Transverse colon (tissue), 4 donors: ENCODE data around the gene EGFL6. TPM values are rescaled to one million over a fixed set of nuclear protein-coding genes. Genes with fewer than 3 reads are reported as not detected.

Experiments used
- DNase-seq: peaks from one replicate; pipeline ENCODE4 v3.0.0-alpha.2; 2019
- H3K27ac ChIP-seq, 4 donors: fragments of 200-600 bp; sonication (generic); 2 replicates each; pipeline ENCODE4 v1.5.1; 2016 to 2018; ENCODE audit warnings: inconsistent platforms in 4 of 4
- H3K27me3 ChIP-seq: fragments of 200-600 bp; sonication (generic); 2 replicates; pipeline ENCODE4 v1.5.1; 2017; ENCODE audit warnings: inconsistent platforms
- H3K36me3 ChIP-seq, 4 donors: fragments of 200-600 bp; sonication (generic); 2 replicates each; pipeline ENCODE4 v1.5.1; 2017 to 2019; ENCODE audit warnings: inconsistent platforms in 4 of 4
- H3K4me1 ChIP-seq, 4 donors: fragments of 200-600 bp; sonication (generic); 2 replicates each; pipeline ENCODE4 v1.5.1; 2017 to 2020; ENCODE audit warnings: inconsistent platforms in 4 of 4
- H3K4me3 ChIP-seq, 4 donors: fragments of 200-600 bp; sonication (generic); 1 replicate in 1 of 4; 2 replicates in 3 of 4; pipeline versions ENCODE4 v1.5.1 to v1.6.1; 2017 to 2019; ENCODE audit warnings: inconsistent platforms in 4 of 4
- H3K9me3 ChIP-seq, 2 donors: fragments of 200-600 bp; sonication (generic); 2 replicates each; pipeline ENCODE4 v1.5.1; 2017 to 2019; ENCODE audit warnings: inconsistent platforms in 2 of 2
- CTCF ChIP-seq, 5 experiments: fragments of 200-600 bp in 3 of 5; fragments of 450-650 bp in 2 of 5; sonication (generic) in 3 of 5; IDR thresholded peaks; 1 replicate in 2 of 5; 2 replicates in 3 of 5; pipeline ENCODE4 v1.5.1; 2016 to 2017; ENCODE audit warnings: antibody characterized with exemption in 5 of 5, inconsistent platforms in 3 of 5, mild to moderate bottlenecking in 2 of 5, moderate library complexity in 1 of 5
- EP300 ChIP-seq: sonication (generic); formaldehyde crosslinking; IDR thresholded peaks from one replicate; pipeline ENCODE4 v1.6.1; 2017; ENCODE audit warnings: antibody characterized with exemption, low read depth
- POLR2A ChIP-seq: fragments of 450-650 bp; IDR thresholded peaks from one replicate; pipeline ENCODE4 v1.6.1; 2016; ENCODE audit warnings: antibody characterized with exemption, mild to moderate bottlenecking, moderate library complexity
- POLR2AphosphoS5 ChIP-seq, 3 donors: sonication (generic); formaldehyde crosslinking; IDR thresholded peaks; one replicate each; pipeline ENCODE4 v1.6.1; 2016; ENCODE audit warnings: antibody characterized with exemption in 3 of 3
- WGBS, 2 donors: methylation state at CpG; one replicate each; pipeline ENCODE4 v1.1.5; 2018; ENCODE audit warnings: low coverage in 1 of 2; 5-methylcytosine and 5-hydroxymethylcytosine counted together
- in situ Hi-C, 4 donors: fragments of 200-750 bp; cut with MboI; loops; one replicate each; pipeline versions ENCODE4 v1.15.0 to v1.15.1; 2017; ENCODE audit warnings: low sequenced_read_pairs in 3 of 4, low pct_ligation_motif_present in 1 of 4, low pct_unique_long_range_greater_than_20kb in 1 of 4
- intact Hi-C: fragments of 100-400 bp; cut with DNase I; formaldehyde crosslinking; loops from one replicate; pipeline ENCODE4 v1.15.1; 2023; ENCODE audit warnings: low total_unique reads
- total RNA-seq, 4 donors: library from RNA; depleted of rRNA; stranded (reverse); fragments of >200 nt; gene quantifications; one replicate each; pipeline ENCODE4 v1.1.0, GENCODE V29; 2016

EGFL6 gene
- total RNA-seq, 4 donors from 2014 or later, result not detected

GRCh38 chrX:13598877-13599276 lies 29.5 kb downstream of the EGFL6 start:
- TF ChIP-seq POLR2AphosphoS5 (IDR thresholded peaks at IDR 0.05) (no peak), EP300 (no peak), POLR2A (no peak), CTCF (IDR thresholded peaks at IDR 0.05) (no peak)
- Histone ChIP-seq H3K9me3 (no peaks in the 10 kb centered on the region), H3K27me3 (no peaks in the 10 kb centered on the region), H3K4me1 (no peaks in the 10 kb centered on the region), H3K27ac (no peak overlapping the region), H3K4me3 (no peak overlapping the region), H3K36me3 (no peaks in the 10 kb centered on the region)
- intact Hi-C loops (no loop called here), in situ Hi-C loops (no loop called here)
- no peak for DNase-seq
- WGBS, 2 donors, result 72 to 100% methylated on average over 1 to 3 of the region's 3 CpGs

GRCh38 chrX:13599491-13599890 lies 30.1 kb downstream of the EGFL6 start:
- Histone ChIP-seq H3K4me1 (no peaks in the 10 kb centered on the region), H3K9me3 (no peaks in the 10 kb centered on the region), H3K36me3 (no peaks in the 10 kb centered on the region), H3K27ac (no peak overlapping the region), H3K27me3 (no peaks in the 10 kb centered on the region), H3K4me3 (no peak overlapping the region)
- WGBS, 2 donors, result 80 to 83% methylated on average over 1 of the region's 1 CpG
- DNase-seq, result no peak
- in situ Hi-C loops (no loop called here), intact Hi-C loops (no loop called here)
- TF ChIP-seq EP300, result no peak
- TF ChIP-seq CTCF (IDR thresholded peaks at IDR 0.05), result no peak
- TF ChIP-seq POLR2AphosphoS5 (IDR thresholded peaks at IDR 0.05), result no peak
- no peak for TF ChIP-seq POLR2A

- Histone ChIP-seq H3K4me1 (no peaks in the 10 kb centered on the region), H3K27ac (no peak overlapping the region), H3K27me3 (no peaks in the 10 kb centered on the region), H3K36me3 (no peaks in the 10 kb centered on the region), H3K9me3 (no peaks in the 10 kb centered on the region), H3K4me3 (no peak overlapping the region)
- no peak for DNase-seq
- in situ Hi-C loops, result no loop called here
- 70 to 80% methylated on average over 1 of the region's 1 CpG for WGBS, 2 donors
- intact Hi-C loops, result no loop called here
- TF ChIP-seq CTCF (IDR thresholded peaks at IDR 0.05) (no peak), POLR2A (no peak), POLR2AphosphoS5 (IDR thresholded peaks at IDR 0.05) (no peak), EP300 (no peak)
Observed at GRCh38 chrX:13605611-13606010, 36.2 kb downstream of the EGFL6 start.

GRCh38 chrX:13607331-13607995 lies 38.1 kb downstream of the EGFL6 start:
- H3K36me3 ChIP-seq, result no peaks in the 10 kb centered on the region

More at GRCh38 chrX:13607331-13607995, 38.1 kb downstream of the EGFL6 start:
- H3K4me3 ChIP-seq, result no peak overlapping the region
- TF ChIP-seq POLR2A, result no peak
- no peak for TF ChIP-seq POLR2AphosphoS5 (IDR thresholded peaks at IDR 0.05)
- no peak for TF ChIP-seq CTCF (IDR thresholded peaks at IDR 0.05)
- TF ChIP-seq EP300, result no peak
- no peak overlapping the region for H3K27ac ChIP-seq
- intact Hi-C loops, result no loop called here
- H3K9me3 ChIP-seq, result no peaks in the 10 kb centered on the region
- 64% methylated on average over 6 of the region's 6 CpGs; no CpG with 5 or more reads in 1 of the 2 donors for WGBS, 2 donors
- H3K27me3 ChIP-seq, result no peaks in the 10 kb centered on the region
- no peak for DNase-seq
- in situ Hi-C loops, result no loop called here
- H3K4me1 ChIP-seq, result no peaks in the 10 kb centered on the region
